VCaP (cell line): ENCODE measurements around the gene KLHL4.
"Not testable (repeated sequence)": the region's sequence is repeated elsewhere in the genome, so short reads cannot be mapped to it uniquely, and the experiment has no call there.

ENCODE experiments used
- H3K27ac ChIP-seq: fragments of 450-650 bp; 2 replicates; pipeline ENCODE4 v1.5.1; 2017
- CTCF ChIP-seq: fragments of 450-650 bp; conservative IDR thresholded peaks from 2 replicates; pipeline ENCODE4 v1.5.1; 2017; ENCODE audit warnings: mild to moderate bottlenecking, moderate library complexity

The KLHL4 gene

DNA sequence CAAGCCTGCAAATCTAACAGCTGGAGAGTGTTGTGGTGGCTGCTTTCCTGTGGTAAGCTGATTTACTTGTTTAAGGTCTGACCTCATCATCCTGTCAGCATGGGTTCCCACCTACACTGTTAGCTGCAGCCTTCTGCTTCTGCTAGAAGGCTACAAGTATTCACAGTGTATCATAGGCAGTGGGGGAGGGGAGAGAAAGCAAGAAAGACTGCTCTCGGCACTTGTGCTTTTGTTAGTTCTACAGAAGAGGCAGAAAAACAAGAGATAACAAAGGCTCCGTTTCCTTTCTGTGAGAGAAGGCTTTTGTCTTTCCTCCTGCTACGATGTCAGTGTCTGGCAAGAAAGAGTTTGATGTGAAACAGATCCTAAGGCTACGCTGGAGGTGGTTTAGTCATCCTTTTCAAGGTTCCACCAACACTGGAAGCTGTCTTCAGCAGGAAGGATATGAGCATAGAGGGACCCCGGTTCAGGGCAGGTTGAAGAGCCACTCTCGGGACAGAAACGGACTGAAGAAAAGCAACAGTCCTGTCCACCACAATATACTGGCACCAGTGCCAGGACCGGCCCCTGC, at the start of gene KLHL4:
KLHL4 (plus strand) TSS at position 232 of the 571 bp plus-strand sequence; CDS start at position 324, 92 bp downstream.
- TF ChIP-seq CTCF, result no peak
- H3K27ac ChIP-seq, result no peak within 1 kb of the TSS

- TF ChIP-seq CTCF, result no peak
- H3K27ac ChIP-seq, result no peak overlapping the region
Observed at GRCh38 chrX:87468941-87469340, 48.7 kb upstream of the KLHL4 start.

- TF ChIP-seq CTCF, result no peak
- H3K27ac ChIP-seq, result no peak overlapping the region
Observed at GRCh38 chrX:87475793-87476192, 41.8 kb upstream of the KLHL4 start.

- H3K27ac ChIP-seq, result not testable (repeated sequence)
Observed at GRCh38 chrX:87478703-87479102, 38.9 kb upstream of the KLHL4 start.

GRCh38 chrX:87489071-87489470, 28.5 kb upstream of the KLHL4 start:
- no peak for TF ChIP-seq CTCF
- H3K27ac ChIP-seq, result no peak overlapping the region

- no peak for TF ChIP-seq CTCF
- no peak overlapping the region for H3K27ac ChIP-seq
Observed at GRCh38 chrX:87515836-87516235, 1.8 kb upstream of the KLHL4 start.

DNA sequence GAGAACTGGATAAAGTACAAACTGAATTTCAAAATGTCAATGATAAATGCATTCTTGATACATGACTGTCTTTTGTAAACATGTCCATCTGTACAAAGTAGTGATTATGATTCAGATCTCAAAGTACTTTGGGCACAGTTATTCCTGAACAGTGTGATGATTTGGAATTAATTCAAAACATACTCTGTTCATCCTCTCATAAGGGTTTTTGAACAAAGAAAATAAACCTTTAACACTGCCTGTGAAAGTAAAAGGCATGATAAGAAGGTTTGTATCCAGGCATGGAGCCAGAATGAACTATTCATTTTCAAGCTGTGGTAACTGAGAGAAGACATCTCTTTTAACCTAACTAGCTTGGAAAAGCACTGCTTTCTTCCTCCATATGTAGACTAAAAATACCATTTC, 883 bp upstream of the KLHL4 start:
- no peak overlapping the region for H3K27ac ChIP-seq
- TF ChIP-seq CTCF, result no peak

- no peak for TF ChIP-seq CTCF
Observed at GRCh38 chrX:87518504-87518903, 902 bp downstream of the KLHL4 start.

More at GRCh38 chrX:87518504-87518903, 902 bp downstream of the KLHL4 start:
- H3K27ac ChIP-seq, result no peak overlapping the region
